ENCODE measurements around the gene PIM1.
"Not testable (repeated sequence)": the region's sequence is repeated elsewhere in the genome, so short reads cannot be mapped to it uniquely, and the experiment has no call there.

Gene PIM1

GRCh38 chr6:37194886-37195285 lies 24.9 kb downstream of the PIM1 start:
- DNase-seq, result not testable (repeated sequence)

- DNase-seq, result not testable (repeated sequence)
These were observed 26.5 kb downstream of the PIM1 start for GRCh38 chr6:37196451-37196850.

- no peak for DNase-seq
These were observed 30.1 kb downstream of the PIM1 start for GRCh38 chr6:37200085-37200484.

GRCh38 chr6:37201726-37202125 lies 31.8 kb downstream of the PIM1 start:
- DNase-seq, result no peak

GRCh38 chr6:37202788-37203491 lies 33.0 kb downstream of the PIM1 start:
- no peak for DNase-seq

GRCh38 chr6:37204014-37204751 lies 34.2 kb downstream of the PIM1 start:
- no peak for DNase-seq

- no peak for DNase-seq
These were observed 35.4 kb downstream of the PIM1 start for GRCh38 chr6:37205175-37205996.

GRCh38 chr6:37205997-37206340 lies 36.0 kb downstream of the PIM1 start:
- DNase-seq, result no peak

GRCh38 chr6:37206622-37207021 lies 36.7 kb downstream of the PIM1 start:
- no peak for DNase-seq

- DNase-seq, result peak; percentile 87
These were observed 38.0 kb downstream of the PIM1 start for GRCh38 chr6:37207903-37208456.

- DNase-seq, result no peak
These were observed 38.8 kb downstream of the PIM1 start for GRCh38 chr6:37208793-37209192.

- DNase-seq, result peak; percentile 29
These were observed 39.7 kb downstream of the PIM1 start for GRCh38 chr6:37209461-37210205.

- peak; percentile 74 for DNase-seq
These were observed 40.5 kb downstream of the PIM1 start for GRCh38 chr6:37210313-37210968.

GRCh38 chr6:37212268-37212667 lies 42.3 kb downstream of the PIM1 start:
- no peak for DNase-seq

GRCh38 chr6:37218061-37218460 lies 48.1 kb downstream of the PIM1 start:
- DNase-seq, result no peak

GRCh38 chr6:37218511-37218910 lies 48.6 kb downstream of the PIM1 start:
- DNase-seq, result no peak

- no peak for DNase-seq
These were observed 51.7 kb downstream of the PIM1 start for GRCh38 chr6:37221585-37222124.

- peak; percentile 72 for DNase-seq
These were observed 52.4 kb downstream of the PIM1 start for GRCh38 chr6:37222125-37222967.

- DNase-seq, result no peak
These were observed 53.0 kb downstream of the PIM1 start for GRCh38 chr6:37222992-37223391.

Measured in activated naive CD4-positive, alpha-beta T cell treated with anti-CD3 and anti-CD28 coated beads, Interleukin-2, amount 50 U/mL, for 16 hours (primary cell).